Kidney (tissue), 14 donors: ENCODE results near the gene NFKB2. TPM values are rescaled to one million over a fixed set of nuclear protein-coding genes. Genes with fewer than 3 reads are reported as not detected.

Experiments used
- DNase-seq, 5 donors: peaks; one replicate each; pipeline ENCODE4 v3.0.0-alpha.2; 2013 to 2020
- FAIRE-seq: peaks from 2 replicates; lab custom pipeline; 2012; peaks lifted over from hg19 to GRCh38; lab: Jason Lieb, UNC
- H3K27ac ChIP-seq, 2 donors: one replicate each; pipeline ENCODE4 v1.7.0; 2013; ENCODE audit warnings: low read depth in 2 of 2, low read length in 2 of 2, inconsistent platforms in 1 of 2
- H3K27me3 ChIP-seq: one replicate; pipeline ENCODE4 v1.7.1; 2013; ENCODE audit warnings: low read length, inconsistent platforms; ENCODE audit not compliant: control insufficient read depth, insufficient read depth
- H3K36me3 ChIP-seq, 3 donors: one replicate each; pipeline versions ENCODE4 v1.7.0 to v1.7.1; 2013; ENCODE audit warnings: low read length in 3 of 3, control low read depth in 1 of 3, inconsistent platforms in 1 of 3; ENCODE audit not compliant: insufficient read depth in 3 of 3, control insufficient read depth in 2 of 3
- H3K4me1 ChIP-seq, 3 donors: one replicate each; pipeline versions ENCODE4 v1.7.0 to v1.7.1; 2013; ENCODE audit warnings: low read length in 3 of 3, inconsistent platforms in 1 of 3, low read depth in 1 of 3; ENCODE audit not compliant: control insufficient read depth in 2 of 3, insufficient read depth in 2 of 3
- H3K4me3 ChIP-seq, 3 donors: one replicate each; pipeline versions ENCODE4 v1.7.0 to v1.8.1; 2013; ENCODE audit warnings: low read length in 3 of 3, control low read depth in 1 of 3, inconsistent platforms in 1 of 3
- H3K9ac ChIP-seq, 3 donors: one replicate each; pipeline versions ENCODE4 v1.7.0 to v1.7.1; 2013; ENCODE audit warnings: low read length in 3 of 3, control low read depth in 1 of 3, inconsistent platforms in 1 of 3
- H3K9me3 ChIP-seq, 3 donors: one replicate each; pipeline versions ENCODE4 v1.7.0 to v1.7.1; 2013; ENCODE audit warnings: low read length in 3 of 3, control low read depth in 1 of 3, inconsistent platforms in 1 of 3; ENCODE audit not compliant: control insufficient read depth in 2 of 3, insufficient read depth in 1 of 3
- intact Hi-C: fragments of 100-400 bp; cut with DNase I; formaldehyde crosslinking; loops from one replicate; pipeline ENCODE4 v1.11.1; 2022
- polyA plus RNA-seq: library from polyadenylated mRNA; stranded (reverse); fragments of 350-450 nt; fragmentation: Illumina TruSeq; extraction: RNeasy Lipid Tissue Mini Kit (QIAGEN cat#74804); gene quantifications from one replicate; pipeline ENCODE4 v1.2.3, GENCODE V29; 2014; ENCODE audit warnings: low read depth, low replicate concordance; ENCODE audit not compliant: insufficient read depth
- total RNA-seq: library from RNA; stranded (reverse); fragmentation: NEBNext Ultra II Directional; extraction: Animal tissue kit (Norgen Biotek cat#: 25700); gene quantifications from one replicate; pipeline ENCODE4 v1.2.1, GENCODE V29; 2021
- TF ChIP-seq, protein P1 (sequence below): IDR thresholded peaks from 3 replicates; pipeline ENCODE4 v1.5.1; 2012; ENCODE audit warnings: mild to moderate bottlenecking, moderate library complexity, borderline replicate concordance; ENCODE audit not compliant: insufficient read depth; ENCODE audit errors: extremely low read depth
- donor health status: control.
- donor health status: control.
- donor health status: control.
- donor health status: control.
- donor health status: control.
- donor health status: DM: yes; HTN: yes; CAD: no.
- donor health status: Normal renal cell carcinoma (clear cell type).

Gene NFKB2
- total and polyA plus RNA-seq, 2 donors from 2014 or later = 14.0 to 62.7 TPM

DNA sequence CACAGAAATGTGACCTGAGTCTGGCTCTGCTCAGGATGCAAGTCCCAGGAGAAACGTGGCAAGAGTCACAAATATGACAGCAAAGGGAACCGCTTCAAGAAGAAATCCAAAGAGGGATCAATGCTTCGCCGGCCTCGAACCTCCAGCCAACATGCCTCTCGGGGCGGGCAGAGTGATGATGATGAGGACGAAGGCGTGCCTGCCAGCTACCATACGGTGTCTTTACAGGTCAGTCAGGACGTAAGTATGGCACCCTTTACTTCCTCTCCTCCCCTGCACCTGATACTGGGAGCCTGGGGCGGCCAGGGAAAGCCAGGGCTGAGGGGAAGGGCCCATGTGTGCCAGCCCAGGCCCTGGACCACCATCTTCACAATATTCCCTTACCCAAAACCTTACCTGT is 18.6 kb upstream of the NFKB2 start:
- no peak for DNase-seq
- no peak overlapping the region for H3K4me3 ChIP-seq
- H3K27me3 ChIP-seq = no peaks in the 10 kb centered on the region
- no peak overlapping the region for H3K9ac ChIP-seq
- no peak overlapping the region for H3K27ac ChIP-seq
- no peaks in the 10 kb centered on the region for H3K4me1 ChIP-seq
- TF ChIP-seq, protein P1, sequence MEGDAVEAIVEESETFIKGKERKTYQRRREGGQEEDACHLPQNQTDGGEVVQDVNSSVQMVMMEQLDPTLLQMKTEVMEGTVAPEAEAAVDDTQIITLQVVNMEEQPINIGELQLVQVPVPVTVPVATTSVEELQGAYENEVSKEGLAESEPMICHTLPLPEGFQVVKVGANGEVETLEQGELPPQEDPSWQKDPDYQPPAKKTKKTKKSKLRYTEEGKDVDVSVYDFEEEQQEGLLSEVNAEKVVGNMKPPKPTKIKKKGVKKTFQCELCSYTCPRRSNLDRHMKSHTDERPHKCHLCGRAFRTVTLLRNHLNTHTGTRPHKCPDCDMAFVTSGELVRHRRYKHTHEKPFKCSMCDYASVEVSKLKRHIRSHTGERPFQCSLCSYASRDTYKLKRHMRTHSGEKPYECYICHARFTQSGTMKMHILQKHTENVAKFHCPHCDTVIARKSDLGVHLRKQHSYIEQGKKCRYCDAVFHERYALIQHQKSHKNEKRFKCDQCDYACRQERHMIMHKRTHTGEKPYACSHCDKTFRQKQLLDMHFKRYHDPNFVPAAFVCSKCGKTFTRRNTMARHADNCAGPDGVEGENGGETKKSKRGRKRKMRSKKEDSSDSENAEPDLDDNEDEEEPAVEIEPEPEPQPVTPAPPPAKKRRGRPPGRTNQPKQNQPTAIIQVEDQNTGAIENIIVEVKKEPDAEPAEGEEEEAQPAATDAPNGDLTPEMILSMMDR = no peak
- no peak for FAIRE-seq
- intact Hi-C loops = no loop called here
- H3K9me3 ChIP-seq = no peaks in the 10 kb centered on the region
- peaks cover 5 to 59% (median 42%) of the 10 kb centered on the region in 3 donors for H3K36me3 ChIP-seq

DNA sequence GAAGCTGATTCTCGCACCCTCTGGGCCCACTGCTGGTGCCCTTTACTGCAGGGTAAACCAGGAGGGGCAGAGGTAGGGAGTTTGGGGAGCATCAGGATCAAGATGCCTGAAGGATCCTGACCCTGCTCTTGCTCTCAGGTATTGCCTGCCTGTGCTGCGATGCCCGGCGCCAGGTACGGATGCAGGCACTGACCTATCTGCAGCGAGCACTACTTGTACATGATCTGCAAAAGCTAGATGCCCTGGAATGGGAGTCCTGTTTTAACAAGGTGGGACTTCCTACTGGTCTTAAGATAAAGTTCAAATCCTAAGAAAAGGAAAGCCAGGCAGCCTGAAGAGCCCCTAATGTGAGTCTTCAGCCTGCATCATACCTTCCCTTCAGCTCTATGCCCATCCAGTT is 16.1 kb upstream of the NFKB2 start:
- FAIRE-seq = no peak
- Histone ChIP-seq H3K36me3 (peaks cover 3 to 46% (median 32%) of the 10 kb centered on the region in 3 donors), H3K27me3 (no peaks in the 10 kb centered on the region), H3K9me3 (no peaks in the 10 kb centered on the region), H3K9ac (no peak overlapping the region), H3K27ac (no peak overlapping the region), H3K4me1 (no peaks in the 10 kb centered on the region), H3K4me3 (no peak overlapping the region)
- DNase-seq = no peak
- intact Hi-C loops = no loop called here
- TF ChIP-seq, protein P1 = no peak

DNA sequence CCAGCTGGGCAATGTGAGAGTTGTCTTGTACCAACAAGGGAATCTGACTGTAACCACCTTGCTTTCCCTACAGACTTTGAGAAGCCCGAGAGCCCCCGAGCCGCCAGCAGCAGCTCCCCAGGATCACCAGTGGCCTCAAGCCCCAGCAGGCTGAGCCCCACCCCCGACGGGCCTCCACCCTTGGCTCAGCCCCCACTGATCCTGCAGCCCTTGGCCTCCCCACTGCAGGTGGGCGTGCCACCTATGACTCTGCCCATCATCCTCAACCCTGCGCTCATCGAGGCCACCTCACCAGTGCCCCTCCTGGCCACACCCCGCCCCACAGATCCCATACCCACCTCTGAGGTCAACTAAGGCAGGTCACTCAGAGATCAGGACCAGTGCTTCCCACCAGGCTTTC is 13.5 kb upstream of the NFKB2 start:
- no peaks in the 10 kb centered on the region for H3K27me3 ChIP-seq
- H3K9ac ChIP-seq = no peak overlapping the region
- H3K4me3 ChIP-seq = no peak overlapping the region
- no peaks in the 10 kb centered on the region for H3K9me3 ChIP-seq
- TF ChIP-seq, protein P1 = no peak
- DNase-seq = peak in 1 of 5 donors; percentile 69
- no peak overlapping the region for H3K27ac ChIP-seq
- H3K36me3 ChIP-seq = peaks cover 3 to 28% (median 20%) of the 10 kb centered on the region in 3 donors
- FAIRE-seq = no peak
- H3K4me1 ChIP-seq = peaks cover 0 to 3% (median 0%) of the 10 kb centered on the region in 3 donors
- intact Hi-C loops = no loop called here

DNA sequence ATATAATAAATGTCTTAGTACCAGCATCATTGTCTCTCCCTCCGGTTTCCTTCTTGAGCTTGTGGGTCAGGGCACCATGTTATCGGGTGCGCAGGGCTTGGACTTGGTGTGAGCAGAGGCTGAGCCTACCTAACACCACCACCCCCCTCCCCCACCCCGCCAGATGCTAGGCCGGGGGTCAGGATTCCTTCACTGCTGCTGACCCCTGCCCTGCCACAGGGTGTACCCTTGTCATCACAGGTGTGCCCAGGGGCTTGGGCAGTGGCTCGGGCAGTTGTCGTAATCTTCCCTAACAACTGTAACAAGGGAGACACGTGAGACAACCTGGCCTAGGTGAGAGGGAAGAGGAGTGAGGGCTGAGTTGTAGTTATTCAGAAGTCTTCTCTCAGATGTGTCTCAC is 12.6 kb upstream of the NFKB2 start:
- intact Hi-C loops = no loop called here
- Histone ChIP-seq H3K27ac (no peak overlapping the region), H3K4me1 (peaks cover 0 to 3% (median 0%) of the 10 kb centered on the region in 3 donors), H3K27me3 (no peaks in the 10 kb centered on the region), H3K4me3 (no peak overlapping the region), H3K9ac (no peak overlapping the region), H3K9me3 (no peaks in the 10 kb centered on the region), H3K36me3 (peaks cover 3 to 27% (median 19%) of the 10 kb centered on the region in 3 donors)
- TF ChIP-seq, protein P1 = no peak
- FAIRE-seq = no peak
- DNase-seq = no peak
